CD4-positive, alpha-beta memory T cell (primary cell): Measurements from ENCODE around the gene ZNF451. TPM values are rescaled to one million over a fixed set of nuclear protein-coding genes. Genes with fewer than 3 reads are reported as not detected.

Experiments used
- CTCF ChIA-PET: fragments of 350-600 bp; sonication (Branson Sonifier 250); formaldehyde crosslinking; loops from one replicate; lab custom pipeline; 2021; ENCODE audit warnings: inconsistent platforms; ENCODE audit not compliant: partially characterized antibody; lab: Charles Lee
- POLR2A ChIA-PET: fragments of 350-600 bp; sonication (Branson Sonifier 250); formaldehyde crosslinking; loops from one replicate; lab custom pipeline; 2021; ENCODE audit not compliant: partially characterized antibody; lab: Charles Lee
- DNase-seq, 5 donors: peaks; one replicate each; pipeline versions ENCODE4 v3.0.0 to v3.0.0-alpha.2; 2020 to 2022; ENCODE audit warnings: mixed read lengths in 1 of 5
- H3K27ac ChIP-seq: one replicate; pipeline ENCODE4 v1.7.0; 2013; ENCODE audit warnings: low read depth, low read length
- H3K27me3 ChIP-seq: 2 replicates; pipeline ENCODE4 v1.7.0; 2013; ENCODE audit warnings: mild to moderate bottlenecking, low read length, moderate library complexity; ENCODE audit not compliant: insufficient read depth
- H3K36me3 ChIP-seq: 2 replicates; pipeline ENCODE4 v1.7.0; 2013; ENCODE audit warnings: mild to moderate bottlenecking, low read length, moderate library complexity; ENCODE audit not compliant: insufficient read depth
- H3K4me1 ChIP-seq: 2 replicates; pipeline ENCODE4 v1.7.0; 2013; ENCODE audit warnings: mild to moderate bottlenecking, low read length, moderate library complexity; ENCODE audit not compliant: insufficient read depth
- H3K4me3 ChIP-seq, 2 donors: one replicate each; pipeline ENCODE4 v1.7.0; 2013; ENCODE audit warnings: low read length in 2 of 2, mild to moderate bottlenecking in 1 of 2
- H3K9me3 ChIP-seq, 2 donors: one replicate each; pipeline ENCODE4 v1.7.0; 2013; ENCODE audit warnings: low read length in 2 of 2, control low read depth in 1 of 2; ENCODE audit not compliant: control insufficient read depth in 1 of 2
- H3K27ac Mint-ChIP-seq, 7 donors: one replicate each; pipeline ENCODE4 v1.8.0; 2020 to 2021; ENCODE audit warnings: mixed read lengths in 7 of 7, mild to moderate bottlenecking in 6 of 7, inconsistent platforms in 3 of 7, moderate library complexity in 3 of 7
- H3K27me3 Mint-ChIP-seq, 2 donors: one replicate each; pipeline ENCODE4 v1.8.0; 2020 to 2021; ENCODE audit warnings: mixed read lengths in 2 of 2
- H3K36me3 Mint-ChIP-seq, 2 donors: one replicate each; pipeline ENCODE4 v1.8.0; 2020 to 2021; ENCODE audit warnings: mixed read lengths in 2 of 2, inconsistent platforms in 1 of 2, mild to moderate bottlenecking in 1 of 2
- H3K4me1 Mint-ChIP-seq, 4 donors: one replicate each; pipeline ENCODE4 v1.8.0; 2020 to 2021; ENCODE audit warnings: mixed read lengths in 4 of 4, mild to moderate bottlenecking in 1 of 4
- H3K4me3 Mint-ChIP-seq, 8 donors: one replicate each; pipeline ENCODE4 v1.8.0; 2020 to 2021; ENCODE audit warnings: mixed read lengths in 8 of 8, mild to moderate bottlenecking in 7 of 8, moderate library complexity in 6 of 8, inconsistent platforms in 3 of 8
- H3K9me3 Mint-ChIP-seq, 8 donors: one replicate each; pipeline ENCODE4 v1.8.0; 2020 to 2021; ENCODE audit warnings: mixed read lengths in 8 of 8, mild to moderate bottlenecking in 5 of 8, inconsistent platforms in 3 of 8, moderate library complexity in 1 of 8
- intact Hi-C: fragments of 100-400 bp; cut with micrococcal nuclease; formaldehyde crosslinking; loops from one replicate; pipeline ENCODE4 v1.15.1; 2023
- polyA plus RNA-seq, 2 donors: library from polyadenylated mRNA; unstranded; fragments of 300-500 nt; fragmentation: Illumina TruSeq; gene quantifications; one replicate each; pipeline ENCODE4 v1.2.3, GENCODE V29; 2021
- total RNA-seq, 2 experiments: library from RNA; stranded (reverse); gene quantifications; one replicate each; pipeline ENCODE4 v1.2.3, GENCODE V29; 2021

The ZNF451 gene
- total and polyA plus RNA-seq, 4 experiments from 2014 or later: 26.1 to 97.7 (median 54.7) TPM

DNA sequence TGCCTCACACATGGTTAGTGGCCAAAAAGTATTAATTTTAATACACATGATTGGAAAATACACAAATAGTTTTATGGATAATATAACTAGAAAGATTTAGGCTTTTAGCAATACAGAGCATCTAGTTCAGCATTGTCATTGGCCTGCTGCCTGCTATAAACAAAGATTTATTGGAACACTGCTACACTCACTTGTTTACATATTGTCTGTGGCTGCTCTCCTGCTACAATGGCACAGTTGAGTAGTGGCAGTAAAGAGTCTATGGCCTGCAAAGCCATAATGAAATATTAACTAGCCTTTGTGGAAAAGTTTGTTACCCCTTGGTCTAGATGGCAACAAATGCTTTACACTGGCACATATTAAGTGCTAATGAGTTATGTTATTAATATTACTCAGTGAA, 37.8 kb downstream of the ZNF451 start:
- Mint-ChIP-seq H3K27me3 (no peaks in the 10 kb centered on the region), H3K4me1 (peaks cover 0 to 4% (median 3%) of the 10 kb centered on the region in 4 donors), H3K9me3 (no peaks in the 10 kb centered on the region), H3K36me3 (peaks cover 32 to 50% of the 10 kb centered on the region in 2 donors), H3K27ac (no peak overlapping the region), H3K4me3 (no peak overlapping the region)
- CTCF ChIA-PET: no interaction called here
- Histone ChIP-seq H3K27ac (no peak overlapping the region), H3K27me3 (no peaks in the 10 kb centered on the region), H3K9me3 (no peaks in the 10 kb centered on the region), H3K4me3 (no peak overlapping the region), H3K36me3 (peaks cover 12% of the 10 kb centered on the region), H3K4me1 (no peaks in the 10 kb centered on the region)
- no peak for DNase-seq
- POLR2A ChIA-PET: no interaction called here
- intact Hi-C loops: no loop called here

DNA sequence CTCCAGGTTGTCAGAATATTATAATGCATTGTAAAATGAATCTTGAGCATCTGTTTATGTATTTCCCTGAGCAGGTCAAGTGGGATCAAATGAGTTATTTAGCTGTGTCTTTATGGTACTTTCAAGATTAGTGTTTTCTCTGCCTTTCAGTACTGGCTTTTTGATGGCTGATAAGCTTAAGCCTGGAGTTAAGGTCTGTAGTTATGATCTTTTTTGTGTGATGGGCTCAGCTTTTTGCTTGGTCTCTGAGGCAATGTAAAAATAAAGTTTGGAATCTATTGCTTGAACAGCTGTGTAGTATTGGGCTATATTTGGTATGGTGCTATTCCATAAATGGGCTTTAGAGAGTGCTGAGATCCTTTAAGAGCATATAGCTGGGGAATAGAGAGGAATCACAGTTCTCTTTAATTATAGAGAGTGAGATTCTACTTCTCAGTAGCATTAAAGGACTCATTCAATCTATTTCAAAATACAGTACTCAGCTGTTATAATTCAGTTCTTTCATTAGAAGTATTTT, 40.7 kb downstream of the ZNF451 start:
- intact Hi-C loops: no loop called here
- H3K36me3 Mint-ChIP-seq: peaks cover 38 to 58% of the 10 kb centered on the region in 2 donors
- no peak overlapping the region for H3K27ac Mint-ChIP-seq
- Histone ChIP-seq H3K27ac (no peak overlapping the region), H3K36me3 (peaks cover 20% of the 10 kb centered on the region), H3K27me3 (no peaks in the 10 kb centered on the region), H3K4me1 (no peaks in the 10 kb centered on the region), H3K4me3 (no peak overlapping the region), H3K9me3 (no peaks in the 10 kb centered on the region)
- H3K4me3 Mint-ChIP-seq: no peak overlapping the region
- POLR2A ChIA-PET: no interaction called here
- H3K4me1 Mint-ChIP-seq: peaks cover 0 to 4% (median 0%) of the 10 kb centered on the region in 4 donors
- H3K27me3 Mint-ChIP-seq: no peaks in the 10 kb centered on the region
- no peaks in the 10 kb centered on the region for H3K9me3 Mint-ChIP-seq
- no peak for DNase-seq
- CTCF ChIA-PET: interaction anchor here (1.0 to 1.5 kb wide), 2 partner anchors 14 to 91 kb away, joined by 3 to 4 read pairs; partner anchors contain the start of gene RAB23

DNA sequence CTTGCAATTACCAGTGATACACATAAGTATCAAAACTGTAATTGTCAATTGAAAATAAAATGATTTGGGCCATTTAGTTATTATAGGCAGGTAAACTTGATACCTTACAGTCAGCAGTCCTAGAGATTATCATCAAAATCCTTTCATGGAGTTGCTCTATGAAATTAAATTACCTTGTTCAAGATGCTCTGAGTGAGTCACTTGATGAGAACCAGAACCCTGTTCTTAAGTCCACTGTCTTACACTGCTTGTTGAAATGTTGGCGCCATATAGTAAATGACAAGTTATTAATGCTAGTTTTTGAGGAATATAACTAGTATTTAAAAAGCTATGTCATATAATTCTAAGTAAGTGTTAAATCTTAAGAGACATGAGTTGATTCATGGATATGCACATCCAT, 45.0 kb downstream of the ZNF451 start:
- Histone ChIP-seq H3K27me3 (no peaks in the 10 kb centered on the region), H3K27ac (no peak overlapping the region), H3K9me3 (no peaks in the 10 kb centered on the region), H3K4me3 (no peak overlapping the region), H3K4me1 (no peaks in the 10 kb centered on the region), H3K36me3 (peaks cover 21% of the 10 kb centered on the region)
- H3K9me3 Mint-ChIP-seq: no peaks in the 10 kb centered on the region
- H3K27me3 Mint-ChIP-seq: no peaks in the 10 kb centered on the region
- CTCF ChIA-PET: interaction anchor here (1.6 kb wide), 1 partner anchor 19 kb away, joined by 3 read pairs; no protein-coding TSS in a partner anchor
- no peak overlapping the region for H3K27ac Mint-ChIP-seq
- no peak overlapping the region for H3K4me3 Mint-ChIP-seq
- peaks cover 47 to 63% of the 10 kb centered on the region in 2 donors for H3K36me3 Mint-ChIP-seq
- POLR2A ChIA-PET: no interaction called here
- H3K4me1 Mint-ChIP-seq: peaks cover 0 to 2% (median under 1%) of the 10 kb centered on the region in 4 donors
- intact Hi-C loops: no loop called here
- no peak for DNase-seq

DNA sequence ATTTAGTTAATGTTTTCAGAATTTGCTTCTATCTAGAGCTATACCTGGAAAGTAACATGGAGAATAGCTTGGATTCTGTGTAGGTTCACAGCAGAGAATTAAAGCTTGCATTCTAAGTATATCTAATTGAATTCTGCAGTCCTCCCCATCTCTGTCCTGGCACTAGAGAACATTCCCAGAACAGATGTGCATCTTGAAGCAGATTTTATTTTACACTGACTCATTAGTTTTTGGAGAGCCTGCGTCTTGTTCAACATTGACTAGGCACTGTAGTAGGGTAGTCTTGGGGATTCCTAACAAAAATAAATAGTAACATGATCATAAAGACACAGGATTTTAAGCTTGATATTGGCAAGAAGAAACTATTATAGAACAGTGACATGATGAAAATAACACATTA, 45.9 kb downstream of the ZNF451 start:
- Mint-ChIP-seq H3K27ac (peak overlapping the region in 1 of 7 donors; percentile 62), H3K4me1 (peaks cover 0 to 2% (median under 1%) of the 10 kb centered on the region in 4 donors), H3K27me3 (no peaks in the 10 kb centered on the region), H3K4me3 (no peak overlapping the region), H3K9me3 (no peaks in the 10 kb centered on the region), H3K36me3 (peaks cover 50 to 58% of the 10 kb centered on the region in 2 donors)
- no peak for DNase-seq
- Histone ChIP-seq H3K36me3 (peaks cover 21% of the 10 kb centered on the region), H3K4me3 (no peak overlapping the region), H3K27me3 (no peaks in the 10 kb centered on the region), H3K27ac (no peak overlapping the region), H3K9me3 (no peaks in the 10 kb centered on the region), H3K4me1 (no peaks in the 10 kb centered on the region)
- ChIA-PET CTCF (interaction anchor here (1.6 kb wide), 1 partner anchor 18 kb away, joined by 3 read pairs; no protein-coding TSS in a partner anchor), POLR2A (no interaction called here)
- intact Hi-C loops: no loop called here

DNA sequence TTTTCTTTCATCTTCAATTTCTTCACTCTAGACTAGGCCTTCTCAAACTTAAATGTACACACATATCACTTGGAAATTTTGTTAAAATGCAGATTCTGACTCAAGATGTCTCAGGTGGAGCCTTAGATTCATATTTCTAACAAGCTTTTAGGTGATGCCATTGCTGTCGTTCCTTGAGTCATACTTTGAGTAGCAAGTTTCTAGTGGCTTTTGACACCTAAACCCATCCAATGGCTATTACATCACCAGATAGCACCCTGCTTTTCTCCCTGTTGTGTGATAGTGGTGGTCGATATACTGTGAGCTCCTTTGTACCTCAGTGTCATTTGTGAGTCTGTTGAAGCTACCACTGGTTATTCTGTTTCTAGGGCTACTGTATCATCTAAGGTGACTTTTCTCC, 47.4 kb downstream of the ZNF451 start:
- intact Hi-C loops: no loop called here
- H3K9me3 Mint-ChIP-seq: no peaks in the 10 kb centered on the region

DNA sequence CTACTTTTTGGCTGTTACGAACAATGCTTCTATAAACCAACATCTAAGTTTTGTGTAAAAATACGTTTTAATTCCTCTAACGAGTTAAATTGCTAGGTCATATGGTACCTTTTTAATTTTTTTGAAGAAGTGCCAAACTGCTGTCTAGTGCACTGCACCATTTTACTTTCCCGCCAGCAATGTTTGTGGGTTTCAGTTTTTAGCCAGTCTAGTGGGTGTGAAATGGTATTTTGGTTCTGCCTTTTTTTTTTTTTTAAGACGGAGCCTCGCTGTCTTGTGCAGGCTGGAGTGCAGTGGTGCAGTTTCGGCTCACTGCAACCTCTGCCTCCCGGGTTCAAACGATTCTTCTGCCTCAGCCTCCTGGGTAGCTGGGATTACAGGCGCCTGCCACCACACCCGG, 48.0 kb downstream of the ZNF451 start:
- Histone ChIP-seq H3K4me3 (no peak overlapping the region), H3K27ac (no peak overlapping the region), H3K9me3 (no peaks in the 10 kb centered on the region), H3K4me1 (no peaks in the 10 kb centered on the region), H3K27me3 (no peaks in the 10 kb centered on the region), H3K36me3 (peaks cover 20% of the 10 kb centered on the region)
- ChIA-PET POLR2A (no interaction called here), CTCF (no interaction called here)
- peaks cover 0 to 3% (median under 1%) of the 10 kb centered on the region in 4 donors for H3K4me1 Mint-ChIP-seq
- no peaks in the 10 kb centered on the region for H3K27me3 Mint-ChIP-seq
- H3K4me3 Mint-ChIP-seq: no peak overlapping the region
- peaks cover 62 to 68% of the 10 kb centered on the region in 2 donors for H3K36me3 Mint-ChIP-seq
- intact Hi-C loops: no loop called here
- H3K27ac Mint-ChIP-seq: no peak overlapping the region
- H3K9me3 Mint-ChIP-seq: no peaks in the 10 kb centered on the region
- no peak for DNase-seq

More for the DNA sequence above, 47.4 kb downstream of the ZNF451 start:
- peaks cover 0 to 3% (median under 1%) of the 10 kb centered on the region in 4 donors for H3K4me1 Mint-ChIP-seq
- Histone ChIP-seq H3K36me3 (peaks cover 20% of the 10 kb centered on the region), H3K27ac (no peak overlapping the region), H3K27me3 (no peaks in the 10 kb centered on the region), H3K9me3 (no peaks in the 10 kb centered on the region), H3K4me1 (no peaks in the 10 kb centered on the region), H3K4me3 (no peak overlapping the region)
- H3K36me3 Mint-ChIP-seq: peaks cover 61 to 64% of the 10 kb centered on the region in 2 donors
- H3K27ac Mint-ChIP-seq: peak overlapping the region in 1 of 7 donors; percentile 58
- H3K27me3 Mint-ChIP-seq: no peaks in the 10 kb centered on the region
- POLR2A ChIA-PET: no interaction called here
- CTCF ChIA-PET: no interaction called here
- no peak overlapping the region for H3K4me3 Mint-ChIP-seq
- no peak for DNase-seq

DNA sequence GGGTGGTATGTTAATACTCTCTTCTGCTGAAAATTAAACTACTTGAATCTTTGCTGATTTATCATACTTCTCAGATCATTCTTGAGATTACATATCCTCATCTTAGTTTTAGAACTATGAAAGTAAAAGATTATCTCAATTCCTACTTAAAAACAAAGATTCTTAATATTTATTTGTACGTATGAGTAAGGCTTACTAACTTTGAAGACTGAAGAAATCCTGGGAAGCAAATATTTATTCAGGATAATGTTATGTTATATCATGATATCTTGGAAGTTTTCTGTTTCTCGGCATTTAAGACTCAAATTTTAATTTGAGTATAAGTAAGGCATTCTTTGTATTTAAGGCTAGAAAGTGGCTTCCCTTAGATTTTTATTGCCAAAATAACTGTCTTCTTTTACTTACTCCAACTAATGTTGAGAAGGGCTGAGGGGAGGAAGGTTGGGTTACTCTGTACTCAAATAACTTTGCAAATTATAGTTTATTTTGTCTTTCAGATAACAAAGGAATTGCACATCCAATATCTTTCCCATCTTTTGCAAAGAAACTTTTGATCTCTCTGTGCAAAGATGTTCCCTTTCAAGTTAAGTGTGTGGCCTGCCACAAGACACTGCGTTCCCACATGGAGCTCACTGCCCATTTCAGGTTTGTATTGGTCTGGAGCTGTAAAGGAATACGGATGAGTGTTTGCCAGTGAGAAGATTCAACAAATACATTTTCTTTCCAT, 51.6 kb downstream of the ZNF451 start:
- DNase-seq: no peak
- H3K27ac Mint-ChIP-seq: no peak overlapping the region
- H3K27ac ChIP-seq: no peak overlapping the region
- intact Hi-C loops: no loop called here
- H3K4me1 Mint-ChIP-seq: peaks cover 0 to 10% (median 1%) of the 10 kb centered on the region in 4 donors
- H3K36me3 ChIP-seq: peaks cover 12% of the 10 kb centered on the region
- H3K9me3 Mint-ChIP-seq: no peaks in the 10 kb centered on the region
- H3K4me3 Mint-ChIP-seq: no peak overlapping the region
- H3K9me3 ChIP-seq: no peaks in the 10 kb centered on the region
- H3K27me3 ChIP-seq: no peaks in the 10 kb centered on the region
- ChIA-PET POLR2A (no interaction called here), CTCF (no interaction called here)
- H3K4me3 ChIP-seq: no peak overlapping the region
- H3K4me1 ChIP-seq: no peaks in the 10 kb centered on the region
- no peaks in the 10 kb centered on the region for H3K27me3 Mint-ChIP-seq
- H3K36me3 Mint-ChIP-seq: peaks cover 56 to 68% of the 10 kb centered on the region in 2 donors
